NCI-H69 (cell line): ENCODE measurements around the gene LRFN4.

Experiments used
- DNase-seq: peaks from one replicate; lab custom pipeline; 2025; lab: John Stamatoyannopoulos, UW

Gene LRFN4

DNA sequence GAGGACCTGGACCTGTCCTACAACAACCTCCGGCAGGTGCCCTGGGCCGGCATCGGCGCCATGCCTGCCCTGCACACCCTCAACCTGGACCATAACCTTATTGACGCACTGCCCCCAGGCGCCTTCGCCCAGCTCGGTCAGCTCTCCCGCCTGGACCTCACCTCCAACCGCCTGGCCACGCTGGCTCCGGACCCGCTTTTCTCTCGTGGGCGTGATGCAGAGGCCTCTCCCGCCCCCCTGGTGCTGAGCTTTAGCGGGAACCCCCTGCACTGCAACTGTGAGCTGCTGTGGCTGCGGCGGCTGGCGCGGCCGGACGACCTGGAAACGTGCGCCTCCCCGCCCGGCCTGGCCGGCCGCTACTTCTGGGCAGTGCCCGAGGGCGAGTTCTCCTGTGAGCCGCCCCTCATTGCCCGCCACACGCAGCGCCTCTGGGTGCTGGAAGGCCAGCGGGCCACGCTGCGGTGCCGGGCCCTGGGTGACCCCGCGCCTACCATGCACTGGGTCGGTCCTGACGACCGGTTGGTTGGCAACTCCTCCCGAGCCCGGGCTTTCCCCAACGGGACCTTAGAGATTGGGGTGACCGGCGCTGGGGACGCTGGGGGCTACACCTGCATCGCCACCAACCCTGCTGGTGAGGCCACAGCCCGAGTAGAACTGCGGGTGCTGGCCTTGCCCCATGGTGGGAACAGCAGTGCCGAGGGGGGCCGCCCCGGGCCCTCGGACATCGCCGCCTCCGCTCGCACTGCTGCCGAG is 1.5 kb downstream of the LRFN4 start:
- DNase-seq = no peak

DNA sequence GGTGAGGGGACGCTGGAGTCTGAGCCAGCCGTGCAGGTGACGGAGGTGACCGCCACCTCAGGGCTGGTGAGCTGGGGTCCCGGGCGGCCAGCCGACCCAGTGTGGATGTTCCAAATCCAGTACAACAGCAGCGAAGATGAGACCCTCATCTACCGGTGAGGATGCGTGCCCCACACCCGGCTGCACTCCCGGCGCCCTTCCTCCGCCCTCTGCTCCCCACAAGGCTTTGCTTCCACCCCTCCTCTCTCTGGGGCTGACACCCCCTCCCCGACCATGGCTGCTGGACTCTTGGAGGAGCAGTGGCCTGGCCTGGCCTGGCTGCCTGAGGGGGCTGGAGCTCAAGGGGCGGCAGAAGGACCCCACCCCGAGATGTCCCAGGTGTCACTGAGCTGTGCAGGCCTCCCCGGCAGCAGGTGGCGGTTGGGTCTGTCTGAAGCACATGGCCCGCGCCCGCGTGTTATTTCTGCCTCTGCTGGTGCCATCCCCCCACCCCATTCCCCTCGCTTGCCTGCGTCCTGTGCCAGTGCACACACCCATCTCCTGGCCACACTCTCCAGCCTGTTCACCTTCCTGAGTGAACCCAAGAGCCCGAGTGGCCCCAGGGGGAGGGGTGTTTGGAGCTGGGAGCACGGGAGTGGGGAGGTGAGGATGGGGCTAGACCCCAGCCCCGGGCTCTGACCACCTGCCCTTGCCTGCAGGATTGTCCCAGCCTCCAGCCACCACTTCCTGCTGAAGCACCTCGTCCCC is 2.2 kb downstream of the LRFN4 start:
- no peak for DNase-seq

DNA sequence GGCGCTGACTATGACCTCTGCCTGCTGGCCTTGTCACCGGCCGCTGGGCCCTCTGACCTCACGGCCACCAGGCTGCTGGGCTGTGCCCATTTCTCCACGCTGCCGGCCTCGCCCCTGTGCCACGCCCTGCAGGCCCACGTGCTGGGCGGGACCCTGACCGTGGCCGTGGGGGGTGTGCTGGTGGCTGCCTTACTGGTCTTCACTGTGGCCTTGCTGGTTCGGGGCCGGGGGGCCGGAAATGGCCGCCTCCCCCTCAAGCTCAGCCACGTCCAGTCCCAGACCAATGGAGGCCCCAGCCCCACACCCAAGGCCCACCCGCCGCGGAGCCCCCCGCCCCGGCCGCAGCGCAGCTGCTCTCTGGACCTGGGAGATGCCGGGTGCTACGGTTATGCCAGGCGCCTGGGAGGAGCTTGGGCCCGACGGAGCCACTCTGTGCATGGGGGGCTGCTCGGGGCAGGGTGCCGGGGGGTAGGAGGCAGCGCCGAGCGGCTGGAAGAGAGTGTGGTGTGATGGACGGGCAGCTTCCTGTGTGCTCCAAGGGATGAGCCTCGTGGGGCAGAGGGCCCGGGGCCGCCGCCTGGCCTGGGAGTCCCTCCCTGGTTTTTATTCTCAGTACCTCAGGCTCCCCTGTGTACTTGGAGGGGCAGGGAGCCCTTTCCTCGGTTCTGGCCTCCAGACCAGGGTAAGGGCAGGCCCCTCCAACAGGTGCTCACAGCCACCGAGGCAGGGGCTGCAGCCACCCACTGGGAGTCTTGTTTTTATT is 3.0 kb downstream of the LRFN4 start:
- no peak for DNase-seq

DNA sequence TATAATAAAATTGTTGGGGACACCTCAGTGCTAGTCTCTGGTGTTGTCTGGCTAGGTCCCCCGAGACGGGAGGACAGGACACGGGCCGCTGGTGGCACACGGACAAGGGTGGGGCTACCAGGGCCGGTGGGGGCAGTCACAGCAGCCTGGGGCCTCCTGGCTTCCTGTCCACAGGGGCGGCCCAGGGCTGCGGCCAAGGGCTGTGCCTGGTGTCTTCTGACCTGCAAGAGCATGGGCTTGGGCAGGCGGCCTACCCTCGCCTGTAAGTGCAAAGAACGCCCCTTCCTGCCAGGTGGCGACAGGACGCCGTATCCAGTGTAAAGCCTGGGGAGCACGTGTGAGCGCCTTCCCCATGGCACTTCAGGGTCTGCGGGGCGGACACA is 3.6 kb downstream of the LRFN4 start:
- DNase-seq = no peak

DNA sequence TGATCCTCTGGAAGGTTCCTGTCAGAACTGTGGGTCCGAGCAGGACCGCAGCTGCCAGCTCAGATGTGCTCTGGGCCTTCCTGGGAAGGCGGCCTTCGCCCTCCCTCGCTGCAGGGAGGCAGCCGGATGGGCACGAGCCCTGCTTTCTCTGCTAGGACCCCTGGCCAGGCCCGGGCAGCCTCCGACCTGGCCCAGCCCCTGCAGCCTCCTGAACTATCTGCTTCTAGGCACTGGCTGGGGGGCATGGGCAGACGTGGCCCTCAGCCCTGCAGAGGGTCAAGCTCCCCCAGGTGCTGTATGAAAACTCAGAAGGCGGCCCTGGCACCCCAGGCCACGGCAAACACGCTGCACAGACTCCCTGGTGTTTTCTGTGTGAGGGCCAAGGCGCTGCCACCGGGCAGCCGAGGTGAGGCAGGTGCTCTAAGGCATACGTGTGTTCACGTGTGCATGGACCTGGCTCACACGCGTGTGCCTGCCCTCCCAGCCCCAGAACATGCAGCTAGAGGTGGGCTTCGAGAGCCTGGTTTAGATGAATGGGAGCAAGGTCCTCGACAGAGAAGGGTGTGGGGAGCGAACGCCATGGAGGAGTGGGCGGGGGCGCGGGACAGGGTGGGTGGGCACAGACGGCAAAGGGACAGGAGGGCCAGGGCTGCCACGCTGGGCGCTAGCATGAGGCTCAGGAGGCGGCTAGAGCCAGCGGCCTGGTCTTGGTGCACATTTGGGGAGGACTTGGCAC is 4.3 kb downstream of the LRFN4 start:
- no peak for DNase-seq

DNA sequence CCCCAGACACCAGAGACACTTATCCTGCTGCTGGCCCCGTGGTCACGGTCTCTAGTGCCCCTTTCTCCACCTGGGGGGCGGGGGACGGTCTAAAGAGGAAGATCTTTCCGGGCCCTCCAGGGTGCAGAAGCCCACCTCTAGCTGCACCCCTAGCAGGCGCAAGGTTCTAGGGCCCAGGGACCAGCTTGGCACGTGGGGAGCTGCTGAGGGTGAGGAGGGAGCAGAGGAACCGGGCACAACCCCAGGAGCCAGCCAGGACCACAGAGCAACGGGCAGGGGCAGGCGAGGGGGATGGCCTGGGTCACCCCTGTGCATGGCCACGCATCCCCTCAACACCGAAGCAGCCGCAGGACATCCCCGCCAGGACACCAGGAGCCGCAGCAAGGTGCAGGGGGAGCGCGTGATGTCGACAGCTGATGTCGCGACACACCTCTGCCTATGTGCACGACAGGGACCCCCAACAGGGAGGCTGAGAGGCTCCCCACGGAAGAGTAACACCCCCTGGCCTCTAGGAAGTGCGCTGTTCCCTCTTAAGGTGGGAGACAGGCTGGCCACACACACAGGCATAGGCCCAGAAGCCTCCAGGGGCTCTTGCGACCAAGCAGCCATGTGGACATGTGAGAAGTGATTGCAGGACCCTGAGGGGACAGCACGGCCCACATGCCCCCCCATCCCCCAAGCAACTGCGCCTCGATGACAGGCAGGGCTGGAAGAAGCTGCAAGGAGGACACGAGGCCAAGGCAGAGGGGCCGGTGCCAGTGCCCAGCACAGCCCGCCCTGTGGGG is 5.1 kb downstream of the LRFN4 start:
- no peak for DNase-seq

DNA sequence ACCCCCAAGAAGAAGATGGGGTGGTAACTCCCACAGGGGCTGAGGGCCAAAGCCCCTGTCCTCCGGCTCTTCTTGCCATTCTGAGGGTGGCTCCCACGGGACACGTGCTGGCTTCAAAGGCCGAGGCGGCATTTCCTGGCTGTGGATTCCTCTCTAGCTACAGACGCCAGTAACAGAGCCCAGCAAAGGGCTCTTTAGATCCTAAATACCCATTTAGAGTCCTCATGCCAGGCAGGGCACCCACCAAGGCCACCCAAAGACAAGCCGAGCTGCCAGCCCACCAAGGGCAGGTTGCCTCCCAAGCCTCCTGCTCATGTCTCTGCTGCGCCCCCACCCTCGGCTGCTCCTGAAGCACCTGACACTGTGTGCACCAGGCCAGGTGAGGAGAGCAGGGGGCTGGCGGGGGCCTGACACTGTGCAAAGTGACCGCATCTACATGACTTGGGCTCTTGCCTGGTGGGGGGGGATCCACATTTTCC is 5.7 kb downstream of the LRFN4 start:
- no peak for DNase-seq

DNA sequence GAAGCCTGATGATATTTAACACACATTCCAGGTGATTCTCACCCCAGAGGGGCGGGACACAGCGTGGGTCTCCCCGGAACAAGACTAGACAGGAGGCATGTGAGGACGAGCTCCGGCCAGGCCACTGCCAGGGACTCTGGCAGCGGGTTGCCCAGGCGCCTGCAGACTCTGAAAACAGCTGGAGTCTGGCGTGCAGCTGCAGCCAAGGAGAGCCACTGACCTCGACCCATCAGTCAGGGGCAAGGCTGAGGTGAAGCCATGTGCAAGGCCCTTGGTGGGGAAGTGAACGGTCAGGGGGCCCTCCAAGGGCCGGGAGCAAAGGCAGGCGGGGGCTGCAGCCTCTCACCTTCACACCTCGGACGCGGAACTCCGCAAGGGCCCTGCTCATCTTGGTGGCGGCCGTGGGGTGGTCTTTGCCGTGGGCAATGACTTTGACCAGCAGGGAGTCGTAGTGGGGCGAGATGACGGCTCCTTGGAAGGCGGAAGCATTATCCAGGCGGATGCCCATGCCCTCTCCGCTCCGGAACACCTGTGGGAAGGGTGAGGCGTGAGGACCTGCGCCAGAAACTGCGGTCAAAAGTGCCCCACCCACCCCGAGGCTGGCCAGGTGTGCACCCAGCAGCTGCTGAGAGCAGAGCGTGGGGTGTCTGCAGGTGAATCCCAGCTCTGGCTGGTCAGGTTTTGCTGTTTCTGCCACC is 6.7 kb downstream of the LRFN4 start:
- DNase-seq = no peak

DNA sequence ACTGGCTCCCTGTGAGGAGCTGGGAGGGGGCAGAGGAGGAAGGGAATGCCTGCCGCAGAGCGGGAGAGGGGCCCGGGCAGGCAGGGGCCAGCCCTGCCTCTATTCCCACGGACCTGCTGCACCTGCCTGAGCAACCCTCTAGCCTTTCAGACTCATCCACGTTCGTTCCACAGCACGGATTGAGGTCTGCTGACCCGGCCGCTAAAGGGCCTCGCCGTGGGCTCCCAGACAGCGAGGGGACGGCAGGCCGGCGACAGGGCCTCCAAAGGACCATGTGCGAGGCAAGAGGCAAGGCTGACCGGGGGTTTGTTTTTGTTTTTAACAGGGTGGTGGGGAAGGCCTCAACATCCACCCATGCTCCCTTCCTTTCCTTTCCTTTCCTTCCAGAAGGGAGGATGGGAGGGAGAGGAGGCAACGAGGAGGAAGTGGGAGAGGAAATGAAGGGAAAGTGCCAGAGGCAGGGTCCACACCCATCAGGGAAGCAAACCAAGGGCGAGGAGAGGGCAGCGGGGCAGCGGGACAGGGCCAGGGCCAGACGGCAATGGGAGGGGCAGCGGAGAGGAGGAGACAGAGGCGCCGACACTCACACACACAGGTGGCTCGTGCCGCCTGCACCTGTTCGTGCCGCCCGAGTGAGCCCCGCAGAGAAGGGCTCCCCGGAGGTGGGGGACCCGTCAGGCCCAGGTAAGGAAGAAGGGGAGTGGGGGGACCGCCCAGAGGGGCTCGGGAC is 7.5 kb downstream of the LRFN4 start:
- DNase-seq = peak; percentile 42

DNA sequence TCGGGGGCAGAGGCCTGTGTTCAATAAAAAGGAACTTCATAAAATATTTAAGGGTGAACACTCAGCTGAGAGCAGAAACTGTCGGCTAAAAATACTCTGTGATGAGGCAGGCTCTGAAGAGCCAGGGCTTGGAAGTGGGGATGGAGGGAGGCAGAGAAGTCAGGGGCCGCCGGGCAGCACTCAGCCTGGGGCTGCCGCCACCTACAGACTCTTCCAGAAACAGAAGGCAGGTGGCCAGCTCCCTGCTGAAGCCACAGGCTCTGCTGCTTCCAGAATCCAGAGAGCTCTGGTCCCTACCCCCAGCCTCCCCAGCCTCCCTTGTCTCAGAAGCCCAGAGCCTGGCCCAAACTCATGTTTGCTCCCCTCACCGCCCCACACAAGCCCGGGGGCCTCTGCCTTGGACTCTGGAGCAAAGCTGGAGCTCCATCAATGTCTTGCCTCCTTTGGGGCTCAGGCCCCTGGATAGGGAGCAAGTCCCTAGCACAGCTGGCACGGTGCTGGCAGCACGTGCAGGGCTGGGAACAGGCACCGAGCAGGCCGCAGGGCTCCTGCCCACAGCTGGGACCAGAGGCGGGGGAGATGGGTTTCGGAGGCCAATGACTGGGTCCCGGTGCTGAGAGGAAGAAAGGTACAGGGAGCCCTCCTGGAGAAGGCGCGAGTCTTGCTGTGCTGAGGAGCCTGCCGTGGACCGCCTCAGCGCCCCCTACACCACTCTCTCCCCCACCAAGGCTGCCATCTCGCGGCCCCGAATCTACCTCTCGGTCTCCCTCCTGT is 8.2 kb downstream of the LRFN4 start:
- DNase-seq = no peak

DNA sequence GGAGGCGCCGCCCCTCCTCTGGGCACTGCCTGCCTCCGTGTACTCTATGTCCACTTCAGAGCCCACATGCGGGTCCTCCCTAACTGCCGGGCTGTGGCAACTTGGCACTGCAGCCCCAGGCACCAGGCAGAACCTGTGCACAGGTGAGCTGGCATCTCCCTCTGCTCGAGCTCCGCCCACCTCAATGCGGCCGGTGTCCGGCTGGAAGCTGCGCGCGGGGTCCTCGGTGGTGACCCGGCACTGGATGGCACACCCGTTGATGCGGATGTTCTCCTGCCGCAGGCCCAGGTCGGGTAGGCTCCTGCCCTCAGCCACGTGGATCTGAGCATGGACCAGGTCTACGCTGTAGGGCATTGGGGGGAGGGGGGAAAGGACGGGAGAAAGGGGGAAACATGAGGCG is 9.1 kb downstream of the LRFN4 start:
- no peak for DNase-seq

DNA sequence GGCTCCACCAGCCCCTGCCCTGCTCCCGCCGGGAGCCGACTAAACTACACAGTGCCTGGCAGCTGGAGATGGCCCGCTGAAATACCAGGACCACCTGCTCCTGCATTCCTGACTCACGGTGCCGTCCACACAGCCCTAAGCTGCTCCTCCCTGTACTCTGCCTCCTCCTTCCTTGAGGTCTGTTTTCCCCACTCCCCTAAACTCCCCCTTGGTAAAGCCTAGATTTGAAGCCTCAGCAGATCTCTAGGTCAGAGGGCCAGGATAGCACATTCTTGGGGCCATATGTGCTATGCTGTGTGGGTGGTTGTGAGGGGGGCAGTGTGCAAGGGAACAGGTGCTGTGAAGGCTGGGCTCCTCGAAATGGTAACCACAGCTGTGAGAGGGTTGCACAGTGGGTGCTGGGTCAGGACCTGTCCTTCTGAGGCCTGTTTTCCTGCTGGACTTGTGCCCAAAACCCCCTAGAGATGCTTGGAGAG is 9.7 kb downstream of the LRFN4 start:
- peak; percentile 61 for DNase-seq

DNA sequence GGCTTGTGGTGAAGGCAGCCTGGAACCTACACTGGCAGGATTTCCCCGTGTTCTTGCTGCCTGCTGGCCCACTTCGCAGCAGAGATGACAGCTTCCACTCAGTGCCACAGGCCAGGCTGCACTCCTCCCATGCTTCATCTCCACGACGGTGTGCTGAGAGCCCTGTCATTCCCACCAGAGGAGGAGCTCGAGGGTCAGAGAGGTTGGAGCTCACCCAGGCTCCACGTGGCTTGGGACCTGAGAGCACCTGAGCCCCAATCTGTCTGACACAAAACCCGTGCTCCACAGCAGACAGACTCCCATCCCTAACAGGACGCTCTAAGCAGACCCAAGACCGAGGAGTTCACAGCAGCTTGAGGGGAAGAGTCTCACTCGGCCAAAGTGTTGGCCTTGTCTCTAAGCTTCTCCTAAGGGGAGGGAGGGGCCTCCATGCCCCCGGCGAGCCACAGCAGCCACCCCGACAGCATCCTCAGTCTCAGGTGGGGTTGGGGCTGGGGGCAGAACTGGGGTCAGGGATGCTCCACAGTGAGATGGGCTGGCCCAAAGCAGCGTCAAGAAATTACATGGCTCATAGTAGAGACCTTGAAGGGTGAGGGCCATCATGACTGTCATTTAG is 10.7 kb downstream of the LRFN4 start:
- DNase-seq = peak; percentile 20

DNA sequence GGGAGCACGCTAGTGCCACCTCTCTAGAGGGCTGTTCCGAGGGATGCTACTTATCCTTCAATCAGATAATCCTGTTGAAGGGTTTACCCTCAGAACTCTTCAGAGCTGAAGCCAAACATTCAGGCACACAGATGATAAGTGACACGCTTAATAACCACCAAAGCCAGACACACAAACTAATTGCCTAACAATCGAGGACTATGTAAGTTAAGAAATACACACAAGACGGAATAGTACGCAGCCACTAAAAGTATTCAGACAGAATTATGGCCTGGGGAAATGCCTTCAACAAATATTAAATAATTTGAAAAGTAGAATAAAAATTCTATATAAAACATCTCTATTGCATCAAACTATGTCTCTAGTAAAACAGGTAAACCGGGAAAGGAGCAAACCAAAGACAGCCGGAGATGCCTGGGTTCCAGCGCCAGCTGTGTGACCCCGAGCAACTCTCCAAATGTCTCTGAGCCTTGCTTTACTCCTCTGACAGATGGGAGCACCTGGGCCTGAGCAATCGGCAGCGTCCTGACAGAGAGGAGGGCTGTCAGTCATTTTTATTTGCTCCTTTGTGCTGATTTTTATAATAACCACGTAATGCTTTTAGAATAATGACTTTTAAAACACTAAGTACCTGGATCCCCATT is 11.3 kb downstream of the LRFN4 start:
- no peak for DNase-seq

DNA sequence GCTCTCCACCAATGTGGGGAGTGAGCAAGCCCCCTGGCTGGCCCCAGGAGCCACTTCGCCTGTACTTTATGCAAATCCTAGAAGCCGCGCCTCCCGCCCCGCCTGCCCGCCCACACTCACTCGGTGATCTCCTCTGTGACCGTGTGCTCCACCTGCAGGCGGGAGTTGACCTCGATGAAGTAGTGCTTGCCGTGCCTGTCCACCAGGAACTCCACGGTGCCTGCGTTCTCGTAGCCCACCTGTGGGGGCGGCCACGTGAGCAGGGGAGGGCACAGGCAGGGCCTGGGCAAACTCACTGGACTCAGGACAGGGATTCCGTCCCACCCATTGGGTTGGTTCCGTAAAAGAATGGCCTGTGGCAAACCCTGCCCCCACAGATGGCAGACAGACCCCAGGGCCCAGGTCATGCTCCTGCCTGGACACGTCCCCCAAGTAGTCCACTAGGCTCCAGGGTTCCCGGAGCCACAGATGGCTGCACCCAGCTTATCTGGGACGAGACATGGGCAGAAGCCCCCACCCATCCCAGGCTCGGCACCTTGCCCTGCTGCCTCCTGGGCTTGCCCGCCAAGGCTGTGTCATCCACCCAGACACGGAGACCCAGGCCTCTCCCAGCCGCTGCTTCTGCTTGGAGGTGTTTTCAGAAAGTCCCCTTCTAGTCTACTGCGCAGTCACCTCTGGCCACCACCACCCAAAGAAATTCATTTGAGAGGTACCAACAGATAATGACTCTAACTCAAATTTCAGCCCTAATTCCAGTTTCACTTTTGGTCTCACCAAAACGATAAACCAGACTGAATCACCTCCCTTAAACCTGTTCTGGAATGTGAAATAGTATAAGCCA is 12.1 kb downstream of the LRFN4 start:
- DNase-seq = peak; percentile 66

DNA sequence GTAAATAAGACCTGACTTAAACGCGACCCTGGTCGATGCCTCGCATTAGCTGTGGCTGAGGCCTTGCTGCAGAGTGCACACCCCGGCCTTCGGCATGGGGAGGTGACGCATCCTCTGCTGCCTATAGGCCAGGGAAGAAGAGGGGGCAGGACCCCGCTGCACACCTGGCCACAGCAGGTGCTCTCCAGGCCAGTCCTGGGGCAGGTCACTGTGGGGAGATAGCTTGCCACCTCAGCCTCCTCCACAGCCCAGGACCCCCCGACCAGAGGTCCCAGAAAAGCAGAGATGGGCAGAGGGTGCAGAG is 12.7 kb downstream of the LRFN4 start:
- no peak for DNase-seq

DNA sequence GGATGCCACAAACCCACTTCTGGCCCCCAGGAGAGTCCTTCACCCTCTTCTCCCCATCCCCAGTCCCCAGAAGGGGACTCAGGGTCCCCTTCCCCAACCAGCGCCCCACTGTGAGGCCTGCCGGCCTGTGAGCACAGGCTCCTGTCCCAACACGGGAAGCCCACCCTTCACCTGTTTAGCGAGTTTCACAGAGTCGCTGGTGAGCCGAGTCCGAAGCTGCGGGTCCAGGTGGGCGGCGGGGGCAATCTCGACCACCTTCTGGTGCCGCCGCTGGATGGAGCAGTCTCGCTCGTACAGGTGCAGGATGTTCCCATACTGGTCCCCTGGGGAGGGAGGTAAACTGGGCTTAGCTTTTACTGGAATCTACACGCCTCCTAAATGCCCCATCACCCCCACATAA is 13.3 kb downstream of the LRFN4 start:
- DNase-seq = no peak
